GM18867 (cell line): ENCODE data around the gene INSM1.

Source experiments
- ATAC-seq: cut with Tn5 transposase; IDR thresholded peaks from one replicate; pipeline ENCODE4 v1.9.1; 2021; ENCODE audit warnings: mild to moderate bottlenecking, moderate library complexity; ENCODE audit not compliant: unreplicated experiment

Gene INSM1

DNA sequence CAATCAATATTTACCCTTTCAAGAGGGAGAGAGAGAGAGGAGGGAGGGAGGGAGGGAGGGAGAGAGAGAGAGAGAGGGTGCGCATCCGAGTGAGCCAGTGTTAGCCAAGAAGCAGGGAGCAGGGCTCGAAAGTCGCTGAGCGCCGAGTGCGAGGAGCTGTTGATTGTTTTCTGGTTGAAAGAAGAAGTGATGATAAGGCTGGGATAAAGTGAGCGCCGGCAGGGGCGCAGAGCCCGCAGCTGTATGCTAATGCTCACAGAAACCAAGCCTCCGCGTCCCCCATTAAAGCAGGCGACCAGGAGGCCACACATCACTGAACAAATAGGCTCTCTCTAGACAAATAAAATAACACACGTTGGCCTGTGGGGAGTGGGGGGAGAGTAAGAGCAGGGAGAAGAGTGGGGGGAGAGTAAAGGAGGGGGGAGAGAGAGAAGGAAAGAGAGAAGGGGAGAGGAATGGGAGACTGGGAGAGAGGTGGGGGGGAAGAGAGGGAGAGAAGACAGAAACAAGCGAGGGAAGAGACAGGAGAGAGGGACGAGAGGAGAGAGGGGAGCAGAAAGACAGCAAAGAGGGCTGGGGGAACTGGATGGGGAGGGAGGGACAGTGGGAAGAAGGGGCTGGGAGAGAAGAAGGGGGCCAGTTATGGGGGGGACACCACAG is 5.0 kb upstream of the INSM1 start:
- no peak for ATAC-seq

DNA sequence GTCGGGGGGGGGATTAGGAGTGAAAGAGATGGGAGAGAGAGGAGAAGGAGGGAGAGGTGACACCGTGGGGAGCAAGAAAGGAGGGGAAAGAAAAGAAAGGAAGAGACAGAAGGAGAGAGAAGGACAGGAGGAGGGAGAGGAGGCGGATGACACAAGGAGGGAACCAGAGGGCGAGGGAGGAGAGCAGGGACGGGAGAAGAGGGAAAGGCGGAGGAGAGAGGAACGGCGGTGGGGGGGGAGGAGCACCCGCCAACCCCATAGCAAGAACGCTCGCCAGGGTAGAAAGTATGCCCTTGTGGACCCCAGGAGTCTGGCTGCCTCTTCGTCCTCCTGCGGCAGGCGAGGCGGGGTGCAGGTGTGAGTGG is 4.5 kb upstream of the INSM1 start:
- ATAC-seq, result no peak

DNA sequence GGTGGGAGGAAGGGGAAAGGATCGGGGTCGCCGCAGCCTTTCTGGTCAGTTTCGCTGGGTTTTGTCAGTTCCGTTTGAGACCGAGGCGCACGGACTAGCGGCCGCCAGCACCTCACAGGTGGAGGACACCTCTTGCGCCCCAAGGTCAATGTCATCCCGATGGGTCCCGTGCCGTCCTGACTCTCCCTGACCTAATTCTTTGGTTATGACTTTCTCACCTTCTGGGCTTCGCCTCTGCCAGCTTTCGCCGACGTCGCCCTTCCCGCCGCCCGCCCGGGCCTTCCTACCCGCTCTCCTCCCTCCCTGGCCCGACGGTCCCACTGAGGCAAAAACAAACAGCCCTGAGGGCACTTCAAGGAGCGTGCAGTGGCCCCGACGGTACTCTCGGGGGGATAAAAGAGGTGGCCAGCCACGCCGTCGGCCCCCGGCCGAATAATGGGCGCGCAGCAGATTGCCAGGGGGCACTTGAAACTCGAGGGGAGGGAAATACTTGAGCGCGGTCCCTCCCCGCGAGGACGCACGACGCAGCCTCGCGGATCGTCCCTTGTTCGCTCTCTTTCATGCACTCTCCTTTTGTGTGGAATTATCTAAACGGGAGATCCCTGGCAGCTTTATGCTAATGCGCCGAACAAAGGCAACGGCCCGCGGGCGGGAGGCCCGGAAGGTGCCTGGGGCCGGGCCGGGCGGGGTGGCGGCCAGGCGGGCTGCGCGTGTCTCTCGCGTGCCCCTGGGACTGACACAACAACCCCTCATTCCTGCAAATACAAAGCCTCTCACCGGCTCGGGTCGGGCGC is 3.9 kb upstream of the INSM1 start:
- no peak for ATAC-seq

DNA sequence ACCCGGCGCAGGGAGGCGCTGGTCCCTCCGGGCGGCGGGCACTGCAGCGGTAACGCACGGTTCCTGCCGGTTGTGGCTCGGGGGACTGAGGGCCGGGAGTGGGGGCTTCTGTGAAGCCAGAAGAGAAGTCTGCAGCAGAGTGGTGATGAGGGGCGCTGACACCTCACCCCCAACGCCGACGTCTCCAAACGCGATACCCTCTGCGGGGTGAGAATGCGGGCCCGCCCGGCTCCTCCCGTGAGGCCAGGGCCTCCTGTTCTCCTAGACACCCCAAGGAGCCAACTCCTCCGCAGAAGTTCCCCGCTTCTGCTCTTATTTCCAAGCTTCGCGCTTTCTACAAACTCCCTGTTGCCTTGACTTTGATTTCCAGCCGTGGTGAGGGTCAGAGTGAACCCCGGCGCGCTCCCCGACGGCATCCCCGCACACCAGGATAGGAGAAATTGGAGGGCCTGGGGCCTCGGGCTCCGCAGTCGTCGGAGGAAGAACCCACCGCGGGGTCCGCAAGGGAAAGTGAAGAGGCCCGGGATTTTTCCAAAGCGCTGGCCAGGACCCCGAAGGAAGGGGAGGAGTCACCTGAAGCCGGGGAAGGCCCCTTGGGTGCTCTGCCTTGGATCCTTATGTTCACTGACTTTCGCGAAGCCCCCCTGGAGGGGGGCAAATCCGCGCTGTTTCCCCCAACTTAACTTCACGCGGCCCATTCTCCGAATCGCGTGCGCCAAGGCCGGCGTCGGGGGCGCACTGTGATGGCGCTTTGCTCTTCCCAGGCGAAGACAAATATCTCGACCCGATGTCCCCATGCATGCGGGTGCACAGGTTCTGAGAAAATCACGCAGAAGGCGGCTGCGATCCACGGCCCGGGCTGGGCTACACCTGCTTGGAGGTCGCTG is 3.1 kb upstream of the INSM1 start:
- ATAC-seq, result no peak

DNA sequence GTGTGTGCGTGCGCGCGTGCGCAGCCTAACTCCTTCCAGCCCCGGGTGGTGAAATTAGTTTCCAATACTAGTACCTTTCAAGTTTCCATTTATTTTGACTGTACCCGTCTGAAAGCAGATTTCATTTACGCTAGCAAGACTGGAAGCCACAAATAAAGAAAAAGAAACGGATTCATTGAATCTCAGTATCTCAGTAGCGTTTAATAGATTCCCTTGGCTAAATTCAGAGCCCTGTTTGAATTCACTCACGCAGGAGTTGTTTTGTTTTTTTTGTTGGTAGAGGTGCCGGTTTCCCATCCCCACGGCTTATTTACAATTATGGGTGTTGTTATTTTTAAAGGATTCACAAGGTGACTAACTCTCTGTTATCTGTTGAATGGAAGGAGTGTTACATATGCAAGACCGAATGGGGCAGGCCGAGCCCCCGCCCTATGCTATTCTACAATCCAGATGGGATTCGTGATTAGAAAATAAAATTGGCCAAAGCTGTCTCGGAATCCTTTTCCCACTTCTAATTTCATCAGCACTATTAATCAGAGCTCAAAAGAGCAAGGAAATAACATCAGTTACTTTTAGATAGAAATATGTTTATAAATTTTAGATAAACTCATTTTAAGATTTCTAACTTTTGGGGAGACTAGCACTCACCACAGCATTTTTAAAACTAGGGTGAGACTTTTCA is 2.3 kb upstream of the INSM1 start:
- no peak for ATAC-seq

DNA sequence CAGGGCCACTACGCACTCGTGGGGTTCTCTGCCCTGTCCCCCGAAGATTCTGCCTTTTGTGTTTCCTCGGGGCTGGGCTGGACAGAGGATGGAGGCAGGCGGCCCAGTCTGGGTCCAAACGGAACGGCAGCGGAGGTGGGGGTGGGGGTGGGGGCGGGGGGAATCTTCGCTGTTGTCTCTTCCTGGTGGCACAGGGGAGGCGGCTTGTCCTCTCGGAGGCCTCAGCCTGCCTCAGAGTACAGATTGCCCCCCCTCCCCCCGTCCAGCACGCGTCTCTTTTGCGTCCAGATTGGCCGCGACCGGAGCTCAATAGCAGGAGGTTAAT is 1.4 kb upstream of the INSM1 start:
- ATAC-seq, result no peak

DNA sequence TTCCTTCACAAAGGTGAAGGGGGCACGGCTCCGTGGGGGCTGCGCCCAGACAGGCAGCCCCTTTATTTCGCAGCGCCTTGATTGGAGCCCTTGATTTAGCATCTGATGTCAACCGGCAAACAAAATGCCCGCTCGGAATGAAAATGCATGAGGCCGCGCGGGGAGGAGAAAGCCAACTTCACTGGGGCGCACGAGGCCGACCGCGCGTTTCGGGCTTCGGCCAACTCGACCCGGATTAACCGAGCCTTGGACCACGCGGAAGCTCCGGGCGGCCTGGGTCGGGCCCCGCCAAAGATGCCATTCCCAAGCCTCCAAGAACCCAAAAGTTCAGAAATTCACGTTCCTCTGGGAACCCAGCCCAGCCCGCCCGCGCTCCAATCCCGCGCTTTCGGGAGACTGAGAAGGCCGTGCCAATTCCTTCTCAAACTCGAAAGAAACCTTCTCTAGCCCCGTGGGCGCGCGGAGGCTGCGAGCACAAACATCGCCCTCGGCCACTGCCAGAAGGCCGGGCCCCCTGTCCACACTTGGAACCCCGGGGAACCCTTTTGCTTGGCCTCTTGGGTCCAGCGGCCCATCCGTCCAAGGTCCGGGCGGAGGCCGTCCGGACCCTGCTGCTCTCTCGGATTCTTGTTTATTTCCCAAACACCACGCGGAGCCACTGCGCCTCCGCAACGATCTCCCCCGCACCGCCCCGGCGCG is 879 bp upstream of the INSM1 start:
- ATAC-seq, result no peak

DNA sequence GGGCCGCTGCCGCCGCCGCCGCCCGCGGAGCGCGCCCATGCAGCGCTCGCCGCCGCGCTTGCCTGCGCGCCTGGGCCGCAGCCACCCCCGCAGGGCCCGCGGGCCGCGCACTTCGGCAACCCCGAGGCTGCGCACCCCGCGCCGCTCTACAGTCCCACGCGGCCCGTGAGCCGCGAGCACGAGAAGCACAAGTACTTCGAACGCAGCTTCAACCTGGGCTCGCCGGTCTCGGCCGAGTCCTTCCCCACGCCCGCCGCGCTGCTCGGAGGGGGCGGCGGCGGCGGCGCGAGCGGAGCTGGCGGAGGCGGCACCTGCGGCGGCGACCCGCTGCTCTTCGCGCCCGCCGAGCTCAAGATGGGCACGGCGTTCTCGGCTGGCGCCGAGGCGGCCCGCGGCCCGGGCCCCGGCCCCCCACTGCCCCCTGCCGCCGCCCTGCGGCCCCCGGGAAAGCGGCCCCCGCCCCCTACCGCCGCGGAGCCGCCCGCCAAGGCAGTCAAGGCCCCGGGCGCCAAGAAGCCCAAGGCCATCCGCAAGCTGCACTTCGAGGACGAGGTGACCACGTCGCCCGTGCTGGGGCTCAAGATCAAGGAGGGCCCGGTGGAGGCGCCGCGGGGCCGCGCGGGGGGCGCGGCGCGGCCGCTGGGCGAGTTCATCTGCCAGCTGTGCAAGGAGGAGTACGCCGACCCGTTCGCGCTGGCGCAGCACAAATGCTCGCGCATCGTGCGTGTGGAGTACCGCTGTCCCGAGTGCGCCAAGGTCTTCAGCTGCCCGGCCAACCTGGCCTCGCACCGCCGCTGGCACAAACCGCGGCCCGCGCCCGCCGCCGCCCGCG is 730 bp downstream of the INSM1 start:
- no peak for ATAC-seq

DNA sequence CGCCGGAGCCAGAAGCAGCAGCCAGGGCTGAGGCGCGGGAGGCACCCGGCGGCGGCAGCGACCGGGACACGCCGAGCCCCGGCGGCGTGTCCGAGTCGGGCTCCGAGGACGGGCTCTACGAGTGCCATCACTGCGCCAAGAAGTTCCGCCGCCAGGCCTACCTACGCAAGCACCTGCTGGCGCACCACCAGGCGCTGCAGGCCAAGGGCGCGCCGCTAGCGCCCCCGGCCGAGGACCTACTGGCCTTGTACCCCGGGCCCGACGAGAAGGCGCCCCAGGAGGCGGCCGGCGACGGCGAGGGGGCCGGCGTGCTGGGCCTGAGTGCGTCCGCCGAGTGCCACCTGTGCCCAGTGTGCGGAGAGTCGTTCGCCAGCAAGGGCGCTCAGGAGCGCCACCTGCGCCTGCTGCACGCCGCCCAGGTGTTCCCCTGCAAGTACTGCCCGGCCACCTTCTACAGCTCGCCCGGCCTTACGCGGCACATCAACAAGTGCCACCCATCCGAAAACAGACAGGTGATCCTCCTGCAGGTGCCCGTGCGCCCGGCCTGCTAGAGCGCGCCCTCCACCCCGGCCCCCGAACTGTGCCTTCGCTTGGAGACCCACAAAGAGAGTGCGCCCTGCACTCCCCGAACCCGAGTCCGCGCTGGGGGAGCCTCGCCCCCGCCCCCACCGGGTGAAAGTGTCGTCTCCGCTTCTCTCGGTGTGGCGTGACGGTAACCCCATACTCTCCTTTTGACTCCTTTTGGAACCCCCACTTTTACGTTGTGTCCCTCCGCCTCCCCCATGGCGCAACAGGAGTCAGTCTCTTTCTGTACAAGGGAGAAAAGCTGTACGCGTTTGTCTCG is 1.6 kb downstream of the INSM1 start:
- ATAC-seq, result no peak

DNA sequence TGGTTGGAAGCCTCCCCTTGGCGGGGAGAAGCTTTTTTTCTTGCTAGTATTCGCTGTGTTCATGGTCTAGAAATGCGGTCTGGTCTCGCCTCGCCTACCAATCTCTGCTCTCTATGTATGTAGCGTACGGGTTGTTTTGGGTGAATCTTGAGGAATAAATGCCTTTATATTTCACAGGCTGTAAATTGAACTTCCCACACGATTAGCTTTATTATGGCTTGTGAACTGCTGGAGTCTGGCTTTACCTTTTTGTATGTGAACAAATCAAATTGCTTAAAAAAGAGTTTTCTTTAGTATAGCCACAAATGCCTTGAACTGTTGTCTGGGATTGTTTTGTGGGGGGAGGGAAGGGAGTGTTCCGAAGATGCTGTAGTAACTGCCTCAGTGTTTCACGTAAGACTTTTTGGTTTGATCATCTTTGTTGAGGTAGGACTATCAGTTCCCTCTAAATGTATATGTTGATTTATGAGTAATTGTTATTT is 2.2 kb downstream of the INSM1 start:
- no peak for ATAC-seq

DNA sequence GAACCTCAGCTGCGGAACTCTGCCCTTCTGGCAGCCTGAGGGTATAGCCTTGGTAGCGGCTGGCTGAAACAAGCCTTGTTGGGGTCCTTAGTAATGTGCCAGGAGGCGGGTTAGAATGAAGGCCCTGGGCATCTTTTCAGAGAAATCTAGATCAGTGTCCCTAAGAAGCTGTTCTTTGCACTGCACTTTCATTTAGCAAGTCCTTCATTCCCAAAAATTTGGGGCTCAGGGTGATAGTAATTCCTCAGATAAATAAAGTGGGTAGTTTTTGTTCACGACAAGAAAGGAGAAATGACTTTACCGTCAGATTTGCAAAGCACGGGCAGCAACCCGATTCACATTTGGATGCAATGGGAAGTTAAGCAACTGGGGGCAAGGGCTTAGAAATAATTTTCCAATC is 3.2 kb downstream of the INSM1 start:
- no peak for ATAC-seq

DNA sequence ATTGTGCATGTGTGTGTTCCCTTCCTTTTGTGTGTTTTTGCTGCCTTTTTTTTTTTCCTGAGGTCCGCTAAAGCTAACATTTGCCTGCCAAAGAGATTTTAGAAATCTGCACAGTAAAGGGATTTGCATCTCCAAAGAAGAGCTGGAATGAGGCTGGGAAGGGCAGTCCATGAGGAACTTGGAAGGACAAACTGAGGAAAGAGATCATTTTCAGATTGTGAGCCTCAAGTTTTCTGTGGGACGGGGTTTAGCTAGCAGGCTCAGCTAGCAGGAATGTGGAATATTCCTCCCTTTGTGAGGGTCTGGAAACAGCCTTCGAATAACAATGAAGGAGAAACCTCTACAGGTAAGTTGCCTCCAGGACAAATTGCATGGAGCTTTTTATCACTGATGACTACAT is 3.8 kb downstream of the INSM1 start:
- no peak for ATAC-seq

DNA sequence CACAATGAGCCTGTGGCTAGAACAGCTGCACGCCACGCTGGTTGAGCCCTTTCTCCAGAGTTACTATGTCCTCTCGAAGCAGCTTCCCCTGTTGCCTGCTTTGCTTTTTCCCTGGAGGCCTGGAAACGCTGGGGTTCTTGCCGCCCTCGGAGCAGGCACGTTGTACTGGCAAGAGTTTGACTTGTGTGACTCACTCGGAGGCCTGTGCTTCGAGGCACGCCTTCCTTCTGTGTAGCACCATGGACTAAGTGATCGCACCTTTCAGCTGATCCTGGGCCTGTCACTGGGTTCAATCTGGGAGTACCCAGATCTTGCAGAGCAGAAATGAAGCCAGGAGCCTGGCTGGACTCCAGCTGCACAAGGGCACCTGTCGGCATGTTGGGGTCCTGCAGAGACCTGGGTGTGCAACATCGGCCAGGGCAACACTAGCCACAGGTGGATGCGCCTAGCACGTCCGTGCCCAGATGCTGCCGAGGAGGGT is 5.2 kb downstream of the INSM1 start:
- no peak for ATAC-seq

DNA sequence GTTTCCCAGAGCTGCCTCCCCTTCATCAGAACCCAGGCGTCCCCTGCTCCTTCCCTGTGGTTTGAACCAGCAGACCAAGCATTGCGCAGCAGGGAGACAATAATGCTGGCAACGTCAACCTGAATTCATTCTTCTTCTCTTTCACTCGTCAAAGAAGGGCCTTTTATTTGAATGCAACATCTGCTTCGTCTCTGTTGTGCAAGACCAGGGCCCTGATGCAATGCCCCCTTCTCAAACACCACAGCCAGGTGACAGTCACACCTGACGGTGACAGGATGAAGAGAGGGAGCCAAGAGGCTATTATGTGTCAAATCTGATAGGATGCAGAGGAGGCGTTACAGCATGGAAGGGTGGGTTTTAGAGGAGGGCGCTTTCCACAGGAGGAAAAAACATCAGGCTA is 8.0 kb downstream of the INSM1 start:
- no peak for ATAC-seq

DNA sequence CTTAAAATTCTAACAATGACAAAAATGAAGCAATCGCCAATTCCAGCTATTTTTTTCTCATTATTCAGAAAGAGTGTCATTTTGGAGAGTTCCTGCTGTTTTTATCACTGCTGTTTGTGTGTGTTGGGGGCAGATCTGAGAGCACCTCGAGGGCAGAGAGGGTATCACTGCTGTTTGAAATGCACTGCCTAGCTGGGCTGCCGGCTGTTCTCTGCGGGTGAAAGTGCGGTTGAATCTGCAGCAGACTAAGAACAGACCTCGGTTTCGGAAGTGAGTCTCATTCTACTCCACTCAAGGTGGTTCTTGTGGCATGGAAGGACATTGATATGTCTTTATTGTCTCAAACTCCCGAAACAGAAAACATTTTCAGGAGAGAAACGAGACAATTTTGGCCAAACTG is 18.3 kb downstream of the INSM1 start:
- ATAC-seq, result no peak

DNA sequence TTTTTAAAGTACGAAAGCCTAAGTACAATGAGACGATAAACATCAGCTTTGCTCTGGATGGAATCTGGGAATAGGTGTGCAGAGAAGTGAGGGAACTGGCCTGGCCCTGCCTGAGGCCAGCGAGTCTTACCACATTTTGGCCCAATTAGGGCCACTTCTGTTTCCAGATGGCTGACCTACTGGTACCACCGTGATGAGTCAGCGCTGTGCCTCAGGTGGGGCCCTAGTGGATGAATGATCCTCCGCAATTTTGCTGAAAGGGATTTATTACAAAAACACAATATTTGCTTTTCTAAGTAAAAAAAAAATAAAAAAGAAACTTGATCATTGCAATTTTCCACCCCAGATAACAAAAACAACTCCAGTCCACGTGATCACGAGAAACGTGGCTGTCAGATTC is 22.5 kb downstream of the INSM1 start:
- ATAC-seq, result no peak

DNA sequence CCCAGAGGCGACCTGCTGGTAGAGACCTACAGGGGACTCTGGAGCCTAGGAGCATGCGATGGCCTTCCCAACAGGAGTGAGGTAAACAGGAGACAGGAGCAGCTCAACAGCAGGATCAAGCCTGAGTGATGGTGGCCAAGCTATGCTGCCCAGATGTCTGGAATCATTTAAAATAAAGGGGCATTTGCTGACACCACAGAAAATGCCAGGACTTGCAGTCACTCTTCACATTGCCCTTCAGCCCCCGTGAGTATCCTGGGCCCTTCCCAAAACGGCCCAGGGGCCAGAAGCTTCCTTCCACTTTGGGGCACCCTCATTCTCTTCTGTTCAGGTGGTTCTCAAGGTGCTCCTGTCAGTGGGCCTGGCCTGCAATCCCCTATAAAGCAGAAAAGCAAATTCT is 23.2 kb downstream of the INSM1 start:
- ATAC-seq, result no peak

DNA sequence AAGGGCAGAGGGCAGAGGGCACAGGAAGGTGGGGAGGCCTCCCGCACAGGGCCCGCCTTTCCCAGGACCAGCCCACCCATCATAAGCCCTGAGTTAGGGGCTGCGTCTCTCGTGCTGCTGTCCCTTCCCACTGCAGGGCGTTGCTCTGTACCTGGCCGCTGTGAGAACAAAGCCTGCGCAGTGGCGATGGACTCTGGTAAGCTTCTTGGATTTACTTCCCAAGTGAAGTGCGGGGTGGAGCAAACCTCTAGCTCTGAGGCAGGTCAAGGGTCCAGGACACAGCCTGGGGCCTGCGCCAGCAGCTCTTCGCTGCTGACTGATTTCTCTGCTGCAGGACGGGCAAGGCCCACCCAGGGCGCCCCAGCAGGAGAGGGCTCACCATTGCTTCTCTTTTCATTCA is 23.9 kb downstream of the INSM1 start:
- ATAC-seq, result no peak
